Ishikawa (cell line): ENCODE measurements around the gene BANP.

Experiments used
- CEBPB ChIP-seq: IDR thresholded peaks from 2 replicates; pipeline ENCODE4 v1.6.1; 2012
- CREB1 ChIP-seq: IDR thresholded peaks from 2 replicates; pipeline ENCODE4 v1.6.1; 2012; ENCODE audit warnings: low read depth
- EGR1 ChIP-seq: IDR thresholded peaks from 2 replicates; pipeline ENCODE4 v1.6.1; 2012
- EP300 ChIP-seq: IDR thresholded peaks from 2 replicates; pipeline ENCODE4 v1.6.1; 2012; ENCODE audit warnings: borderline replicate concordance
- FOXM1 ChIP-seq: IDR thresholded peaks from 2 replicates; pipeline ENCODE4 v1.6.1; 2012; ENCODE audit warnings: low read depth, borderline replicate concordance
- NFIC ChIP-seq: IDR thresholded peaks from 2 replicates; pipeline ENCODE4 v1.6.1; 2012
- RAD21 ChIP-seq: IDR thresholded peaks from 2 replicates; pipeline ENCODE4 v1.6.1; 2012; ENCODE audit warnings: low read depth
- TAF1 ChIP-seq: IDR thresholded peaks from 2 replicates; pipeline ENCODE4 v1.6.1; 2012; ENCODE audit warnings: low read depth, mild to moderate bottlenecking
- TCF12 ChIP-seq: IDR thresholded peaks from 2 replicates; pipeline ENCODE4 v1.6.1; 2012; ENCODE audit warnings: low read depth
- TEAD4 ChIP-seq: IDR thresholded peaks from 2 replicates; pipeline ENCODE4 v1.6.1; 2012
- YY1 ChIP-seq: IDR thresholded peaks from 2 replicates; pipeline ENCODE4 v1.6.1; 2012; ENCODE audit warnings: low read depth
- ZBTB7A ChIP-seq: IDR thresholded peaks from 2 replicates; pipeline ENCODE4 v1.6.1; 2012; ENCODE audit warnings: low read depth
- TF ChIP-seq, protein P1 (sequence below): IDR thresholded peaks from 2 replicates; pipeline ENCODE4 v1.6.1; 2012
- TF ChIP-seq, protein P2 (sequence below): IDR thresholded peaks from 2 replicates; pipeline ENCODE4 v1.6.1; 2012
- TF ChIP-seq, protein P3 (sequence below): IDR thresholded peaks from 2 replicates; pipeline ENCODE4 v1.6.1; 2012; ENCODE audit warnings: low read depth, mild to moderate bottlenecking

The BANP gene

DNA sequence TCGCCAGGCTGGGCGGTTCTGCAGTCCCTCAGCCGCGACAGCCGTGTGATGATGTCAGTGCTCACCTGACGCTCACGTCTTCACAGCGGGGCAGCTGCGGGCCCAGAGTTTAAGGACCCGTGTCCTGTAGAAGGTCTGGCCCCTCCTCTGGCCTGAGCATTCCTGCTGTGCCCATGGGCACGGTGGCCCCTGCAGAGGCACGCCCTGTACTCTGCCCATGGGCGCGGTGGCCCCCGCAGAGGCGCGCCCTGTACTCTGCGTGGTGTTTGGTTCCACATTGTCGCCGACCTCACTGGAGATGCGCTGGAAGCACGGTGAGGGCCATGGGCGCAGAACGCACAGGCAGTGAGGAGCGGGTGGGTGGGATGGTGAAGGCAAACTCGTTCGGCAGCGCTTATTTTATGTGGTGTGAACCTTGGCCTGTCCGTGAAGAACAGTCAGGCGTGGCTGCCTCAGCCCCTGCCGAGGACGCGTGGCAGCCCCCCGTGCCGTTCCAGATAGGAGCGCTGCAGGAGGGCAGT, 122.0 kb downstream of the BANP start:
- TF ChIP-seq CREB1 (no peak), TCF12 (peak; percentile 43; the same call in 1 of the 2 replicates), FOXM1 (no peak), EGR1 (no peak), TEAD4 (peak; percentile 14; the same call in 1 of the 2 replicates)
- TF ChIP-seq, protein P1, sequence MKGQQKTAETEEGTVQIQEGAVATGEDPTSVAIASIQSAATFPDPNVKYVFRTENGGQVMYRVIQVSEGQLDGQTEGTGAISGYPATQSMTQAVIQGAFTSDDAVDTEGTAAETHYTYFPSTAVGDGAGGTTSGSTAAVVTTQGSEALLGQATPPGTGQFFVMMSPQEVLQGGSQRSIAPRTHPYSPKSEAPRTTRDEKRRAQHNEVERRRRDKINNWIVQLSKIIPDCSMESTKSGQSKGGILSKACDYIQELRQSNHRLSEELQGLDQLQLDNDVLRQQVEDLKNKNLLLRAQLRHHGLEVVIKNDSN = peak; percentile 54

DNA sequence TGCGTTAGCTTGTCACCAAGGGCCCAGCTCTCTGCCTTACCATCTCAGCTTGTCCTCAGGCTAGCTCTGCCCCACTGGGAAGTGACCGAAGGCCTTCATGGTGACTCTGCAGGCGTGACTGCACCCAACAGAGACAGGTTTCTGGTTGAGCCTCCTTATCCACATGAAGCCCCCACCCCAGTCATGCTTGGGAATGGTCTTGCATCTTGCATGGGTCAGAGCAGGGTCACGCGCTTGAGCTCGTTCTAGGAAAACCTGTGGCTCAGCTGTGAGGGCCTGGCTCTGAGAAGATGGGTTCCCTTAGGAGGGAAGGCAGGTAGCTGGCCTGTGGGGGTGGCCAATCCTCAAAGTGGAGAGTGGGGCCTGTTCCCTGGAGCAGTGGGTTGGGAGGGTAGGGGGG, 122.8 kb downstream of the BANP start:
- TF ChIP-seq EGR1 (no peak), RAD21 (no peak), YY1 (no peak), TEAD4 (no peak), CREB1 (no peak), CEBPB (no peak), FOXM1 (no peak)
- TF ChIP-seq, protein P2, sequence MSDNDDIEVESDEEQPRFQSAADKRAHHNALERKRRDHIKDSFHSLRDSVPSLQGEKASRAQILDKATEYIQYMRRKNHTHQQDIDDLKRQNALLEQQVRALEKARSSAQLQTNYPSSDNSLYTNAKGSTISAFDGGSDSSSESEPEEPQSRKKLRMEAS = no peak
- TF ChIP-seq, protein P1 = no peak
- TF ChIP-seq, protein P3, sequence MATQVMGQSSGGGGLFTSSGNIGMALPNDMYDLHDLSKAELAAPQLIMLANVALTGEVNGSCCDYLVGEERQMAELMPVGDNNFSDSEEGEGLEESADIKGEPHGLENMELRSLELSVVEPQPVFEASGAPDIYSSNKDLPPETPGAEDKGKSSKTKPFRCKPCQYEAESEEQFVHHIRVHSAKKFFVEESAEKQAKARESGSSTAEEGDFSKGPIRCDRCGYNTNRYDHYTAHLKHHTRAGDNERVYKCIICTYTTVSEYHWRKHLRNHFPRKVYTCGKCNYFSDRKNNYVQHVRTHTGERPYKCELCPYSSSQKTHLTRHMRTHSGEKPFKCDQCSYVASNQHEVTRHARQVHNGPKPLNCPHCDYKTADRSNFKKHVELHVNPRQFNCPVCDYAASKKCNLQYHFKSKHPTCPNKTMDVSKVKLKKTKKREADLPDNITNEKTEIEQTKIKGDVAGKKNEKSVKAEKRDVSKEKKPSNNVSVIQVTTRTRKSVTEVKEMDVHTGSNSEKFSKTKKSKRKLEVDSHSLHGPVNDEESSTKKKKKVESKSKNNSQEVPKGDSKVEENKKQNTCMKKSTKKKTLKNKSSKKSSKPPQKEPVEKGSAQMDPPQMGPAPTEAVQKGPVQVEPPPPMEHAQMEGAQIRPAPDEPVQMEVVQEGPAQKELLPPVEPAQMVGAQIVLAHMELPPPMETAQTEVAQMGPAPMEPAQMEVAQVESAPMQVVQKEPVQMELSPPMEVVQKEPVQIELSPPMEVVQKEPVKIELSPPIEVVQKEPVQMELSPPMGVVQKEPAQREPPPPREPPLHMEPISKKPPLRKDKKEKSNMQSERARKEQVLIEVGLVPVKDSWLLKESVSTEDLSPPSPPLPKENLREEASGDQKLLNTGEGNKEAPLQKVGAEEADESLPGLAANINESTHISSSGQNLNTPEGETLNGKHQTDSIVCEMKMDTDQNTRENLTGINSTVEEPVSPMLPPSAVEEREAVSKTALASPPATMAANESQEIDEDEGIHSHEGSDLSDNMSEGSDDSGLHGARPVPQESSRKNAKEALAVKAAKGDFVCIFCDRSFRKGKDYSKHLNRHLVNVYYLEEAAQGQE = no peak

DNA sequence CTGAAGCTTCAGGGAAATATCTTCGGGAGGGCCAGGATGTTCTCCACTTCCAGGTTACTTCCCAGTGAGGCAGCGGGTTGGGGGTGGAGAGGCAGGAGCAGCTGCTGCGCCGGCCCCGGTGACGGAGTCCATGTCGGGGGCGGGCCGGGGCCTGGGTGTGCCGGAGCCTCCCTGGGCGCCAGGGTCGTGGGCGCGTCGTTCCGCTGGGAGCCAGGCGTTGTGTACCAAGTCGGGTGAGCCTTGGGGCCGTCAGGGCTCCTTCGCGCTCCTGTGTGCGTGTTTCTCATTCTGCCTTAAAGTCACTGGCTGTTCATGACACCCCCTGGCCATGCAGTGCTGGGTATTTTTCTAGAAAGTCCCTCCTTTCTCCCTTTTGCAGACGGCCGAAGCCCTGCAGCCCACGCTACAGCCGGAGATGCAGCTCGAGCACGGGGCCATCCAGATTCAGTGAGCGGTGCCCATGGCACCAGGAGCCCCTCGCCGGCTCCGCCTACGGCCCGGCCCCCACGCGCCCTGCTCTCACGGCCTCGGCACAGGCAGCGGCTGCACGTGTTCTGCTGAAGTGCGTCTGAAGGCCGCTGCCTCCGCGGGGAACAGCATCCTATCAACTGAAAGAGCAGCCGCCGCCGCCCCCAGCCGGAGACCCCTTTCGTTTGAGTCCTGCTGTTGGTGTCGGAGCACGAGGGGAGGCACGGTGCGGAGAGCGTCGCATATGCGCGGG, 125.1 kb downstream of the BANP start:
- TF ChIP-seq NFIC = no peak
- TF ChIP-seq CEBPB = no peak

DNA sequence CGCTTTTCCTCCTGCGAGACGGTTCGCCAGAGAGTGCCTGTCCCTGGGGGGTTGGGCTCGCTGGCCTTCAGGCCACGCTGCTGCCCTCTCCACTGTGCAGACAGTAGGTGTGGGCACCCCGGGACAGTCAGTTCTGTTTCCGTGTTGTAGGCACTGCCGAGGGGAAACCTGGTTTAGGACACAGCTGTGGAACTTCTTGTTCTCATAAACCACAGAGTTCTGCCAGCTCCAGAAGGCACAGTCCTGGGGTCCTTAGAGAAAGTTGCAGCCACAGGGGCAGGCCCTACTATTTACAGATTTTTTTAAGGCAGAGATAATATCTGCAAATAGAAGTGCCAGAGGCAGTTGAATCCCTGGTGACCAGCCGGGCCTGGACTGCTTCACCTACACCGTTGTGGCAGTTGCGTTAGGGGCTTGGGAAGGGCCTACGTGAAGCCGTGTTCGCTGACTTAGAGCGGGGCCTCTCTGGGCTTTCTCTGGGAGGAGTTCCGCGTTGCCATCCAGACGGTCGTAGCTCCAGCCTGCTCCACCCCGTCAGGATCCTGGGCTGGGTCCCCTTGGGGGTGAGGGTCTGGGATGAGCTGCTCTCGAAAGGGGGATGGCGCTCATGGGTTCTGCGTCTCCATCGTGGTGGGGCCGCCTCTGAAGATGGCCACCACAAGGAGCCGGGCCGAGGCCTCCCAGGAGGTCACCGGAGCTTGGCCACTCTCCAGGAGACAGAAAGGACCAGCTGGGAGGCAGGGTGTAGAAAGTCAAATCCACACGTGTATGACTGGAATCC, 126.3 kb downstream of the BANP start:
- TF ChIP-seq CEBPB (no peak), RAD21 (no peak), CREB1 (no peak)

DNA sequence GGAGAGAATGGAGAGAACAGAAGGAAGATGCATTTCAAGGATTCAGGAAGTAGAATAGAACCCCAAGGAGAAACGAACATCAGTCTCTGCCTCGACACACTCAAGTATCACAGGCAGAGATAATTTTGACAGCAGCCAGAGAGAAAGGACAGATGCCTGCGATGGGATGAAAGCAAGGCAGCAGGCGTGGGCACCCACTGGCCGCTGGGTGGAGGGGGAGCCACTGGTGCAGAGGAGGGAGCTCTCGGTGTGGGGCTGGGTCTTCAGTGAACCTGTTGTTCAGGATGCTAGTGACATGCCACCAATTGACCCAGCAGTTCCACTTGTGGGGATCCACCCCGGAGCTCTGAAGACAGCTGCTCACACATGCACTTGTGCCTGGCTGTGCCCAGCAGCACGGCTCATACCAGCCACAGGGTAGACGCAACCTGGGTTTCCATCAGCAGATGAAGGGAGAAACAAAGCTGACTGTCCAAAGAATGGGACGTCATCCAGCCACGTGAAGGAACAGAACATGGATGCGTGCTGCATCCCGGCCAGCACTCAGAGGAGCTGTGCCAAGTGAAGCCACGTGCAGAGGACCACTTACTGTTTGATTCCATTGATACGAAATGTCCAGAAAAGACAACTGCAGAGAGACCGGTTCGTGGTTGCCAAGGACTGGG, 127.0 kb downstream of the BANP start:
- TF ChIP-seq CEBPB = no peak
- no peak for TF ChIP-seq NFIC
- TF ChIP-seq TCF12 = no peak
- no peak for TF ChIP-seq RAD21
- TF ChIP-seq EP300 = no peak
- no peak for TF ChIP-seq TEAD4

DNA sequence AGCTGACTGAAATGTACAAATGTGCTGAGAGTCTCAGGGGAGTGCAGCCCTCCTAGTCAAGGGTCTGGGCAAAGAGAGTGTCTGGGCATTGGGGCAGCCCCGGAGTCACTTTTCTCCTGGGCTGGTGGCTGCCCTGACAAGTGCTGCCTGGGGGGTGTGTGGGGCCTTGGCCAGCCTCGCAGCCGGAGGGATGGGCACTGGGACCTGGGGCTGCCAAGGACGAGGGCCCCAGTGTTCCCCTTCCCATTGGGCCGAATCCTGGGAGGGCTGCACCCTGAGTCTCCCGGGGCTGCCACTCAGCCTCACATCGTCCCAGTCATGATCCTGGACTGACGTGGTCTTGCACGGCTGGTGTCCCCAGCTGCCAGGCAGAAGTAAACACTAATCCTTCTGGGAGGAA, 132.3 kb downstream of the BANP start:
- no peak for TF ChIP-seq YY1
- no peak for TF ChIP-seq ZBTB7A
- TF ChIP-seq TEAD4 = no peak
- TF ChIP-seq CREB1 = no peak
- no peak for TF ChIP-seq NFIC
- TF ChIP-seq TAF1 = no peak
- TF ChIP-seq, protein P3 = no peak
- TF ChIP-seq EGR1 = no peak
- TF ChIP-seq, protein P1 = no peak
- TF ChIP-seq, protein P2 = no peak
- TF ChIP-seq FOXM1 = no peak
